GM12878 (cell line): ENCODE measurements around the gene MCOLN2. TPM values are rescaled to one million over a fixed set of nuclear protein-coding genes. Genes with fewer than 3 reads are reported as not detected.

ENCODE experiments used
- ATAC-seq: fragments of 200-7000 bp; cut with Tn5 transposase; 3 replicates; pipeline ENCODE4 v1.9.1; 2020; ENCODE audit warnings: mild to moderate bottlenecking, moderate library complexity
- BruUV-seq: library from RNA; stranded (reverse); fragments of 400-500 nt; replicated peaks from 2 replicates; lab custom pipeline; 2021; lab: Mats Ljungman, UMichigan
- CTCF ChIA-PET: fragments of 300-600 bp; sonication (Branson Sonifier 250); formaldehyde crosslinking; extraction: SDS; loops from one replicate; lab custom pipeline; 2021; ENCODE audit warnings: inconsistent platforms; lab: Yijun Ruan, JAX
- POLR2A ChIA-PET: fragments of 350-600 bp; formaldehyde crosslinking; extraction: SDS; loops from one replicate; lab custom pipeline; 2021; ENCODE audit warnings: inconsistent platforms; lab: Charles Lee
- RAD21 ChIA-PET: fragments of 300-600 bp; sonication (Branson Sonifier 250); formaldehyde crosslinking; loops from one replicate; lab custom pipeline; 2023; ENCODE audit warnings: antibody characterized with exemption; ENCODE audit not compliant: unreplicated experiment; lab: Charles Lee
- SMC1A ChIA-PET: fragments of 300-600 bp; sonication (Branson Sonifier 250); formaldehyde crosslinking; loops from one replicate; lab custom pipeline; 2023; ENCODE audit not compliant: unreplicated experiment, uncharacterized antibody; lab: Charles Lee
- DNase-seq: peaks from one replicate; pipeline ENCODE4 v3.0.0-alpha.2; 2011; ENCODE audit warnings: low read depth, low spot score
- FAIRE-seq: peaks from 3 replicates; lab custom pipeline; 2011; peaks lifted over from hg19 to GRCh38; lab: Jason Lieb, UNC
- H2AFZ ChIP-seq: 2 replicates; pipeline ENCODE4 v1.6.0; 2011; ENCODE audit warnings: low read depth, low read length, control low read depth; ENCODE audit not compliant: control insufficient read depth
- H3K27ac ChIP-seq: 2 replicates; pipeline ENCODE4 v1.5.1; 2011; ENCODE audit warnings: control low read depth; ENCODE audit not compliant: control insufficient read depth, insufficient read depth
- H3K27me3 ChIP-seq, 2 experiments: replicated peaks in 1 of 2; 2 replicates each; pipeline versions ENCODE4 v1.6.0 to v1.6.1; 2011; ENCODE audit warnings: low read length in 1 of 2; ENCODE audit not compliant: control insufficient read depth in 2 of 2, insufficient read depth in 2 of 2
- H3K36me3 ChIP-seq, 2 experiments: 2 replicates each; pipeline ENCODE4 v1.5.1; 2011; ENCODE audit warnings: low read length in 1 of 2; ENCODE audit not compliant: control insufficient read depth in 2 of 2, insufficient read depth in 2 of 2
- H3K4me1 ChIP-seq: 2 replicates; pipeline ENCODE4 v1.6.1; 2011; ENCODE audit warnings: mild to moderate bottlenecking, low read length, moderate library complexity, mixed read lengths; ENCODE audit not compliant: control insufficient read depth, insufficient read depth
- H3K4me2 ChIP-seq: 2 replicates; pipeline ENCODE4 v1.6.0; 2011; ENCODE audit warnings: control low read depth; ENCODE audit not compliant: control insufficient read depth, insufficient read depth
- H3K4me3 ChIP-seq: fragments of 200-600 bp; sonication (generic); 2 replicates; pipeline ENCODE4 v1.5.1; 2016
- H3K79me2 ChIP-seq: 2 replicates; pipeline ENCODE4 v1.6.0; 2011; ENCODE audit warnings: low read length; ENCODE audit not compliant: control insufficient read depth, insufficient read depth
- H3K9ac ChIP-seq: 2 replicates; pipeline ENCODE4 v1.8.0; 2011; ENCODE audit warnings: low read length, control low read depth, mixed read lengths; ENCODE audit not compliant: control insufficient read depth, insufficient read depth
- H3K9me3 ChIP-seq: replicated peaks from 3 replicates; pipeline ENCODE4 v1.5.1; 2011; ENCODE audit warnings: mild to moderate bottlenecking, low read length; ENCODE audit not compliant: control insufficient read depth, insufficient read depth
- H4K20me1 ChIP-seq: 2 replicates; pipeline ENCODE4 v1.6.0; 2011; ENCODE audit not compliant: control insufficient read depth, insufficient read depth
- ASH2L ChIP-seq: fragments of 300-600, 200-600 bp; sonication (generic); IDR thresholded peaks from 2 replicates; pipeline ENCODE4 v1.6.1; 2017; ENCODE audit warnings: low read depth, mild to moderate bottlenecking, borderline replicate concordance
- BMI1 ChIP-seq: fragments of 450-650 bp; IDR thresholded peaks from 2 replicates; pipeline ENCODE4 v1.6.1; 2016; ENCODE audit warnings: mild to moderate bottlenecking, moderate library complexity, borderline replicate concordance
- EGR1 ChIP-seq, 2 experiments: IDR thresholded peaks; 1 replicate in 1 of 2; 2 replicates in 1 of 2; pipeline ENCODE4 v1.6.1; 2011 to 2012; ENCODE audit warnings: low read depth in 2 of 2, low read length in 2 of 2, borderline replicate concordance in 1 of 2, mild to moderate bottlenecking in 1 of 2, moderate library complexity in 1 of 2
- MXI1 ChIP-seq: fragments of 150-350 bp; IDR thresholded peaks from 2 replicates; pipeline ENCODE4 v1.6.1; 2011; ENCODE audit warnings: low read depth, mild to moderate bottlenecking, inconsistent platforms, low read length, improper control_type of control experiment
- PAX5 ChIP-seq: IDR thresholded peaks from 2 replicates; pipeline ENCODE4 v1.6.1; 2011; ENCODE audit warnings: low read depth, low read length, borderline replicate concordance
- POLR2AphosphoS5 ChIP-seq: IDR thresholded peaks from 2 replicates; pipeline ENCODE4 v1.6.1; 2011; ENCODE audit warnings: mild to moderate bottlenecking, low read length, inconsistent platforms
- SMARCA5 ChIP-seq: fragments of 450-650 bp; IDR thresholded peaks from 2 replicates; pipeline ENCODE4 v1.6.1; 2017; ENCODE audit warnings: mild to moderate bottlenecking
- ZBTB11 ChIP-seq: fragments of 450-650 bp; formaldehyde crosslinking; IDR thresholded peaks from 2 replicates; pipeline ENCODE4 v1.5.0; 2022; ENCODE audit warnings: mild to moderate bottlenecking, missing genetic modification characterization
- ZNF274 ChIP-seq: IDR thresholded peaks from one replicate; pipeline ENCODE4 v1.8.0; 2011; ENCODE audit not compliant: insufficient read length, insufficient read depth
- WGBS: methylation state at CpG from one replicate; pipeline ENCODE4 v1.1.6; 2016; ENCODE audit warnings: low lambda C conversion rate; ENCODE audit not compliant: insufficient replicate concordance, insufficient coverage; ENCODE audit errors: missing lambda C conversion rate; 5-methylcytosine and 5-hydroxymethylcytosine counted together
- in situ Hi-C: fragments of 300-500 bp; cut with MboI; formaldehyde crosslinking; loops from 9 replicates; pipeline ENCODE4 v1.14.3; 2018; ENCODE audit warnings: mixed read lengths
- intact Hi-C: fragments of 100-400 bp; cut with micrococcal nuclease; formaldehyde crosslinking; loops from one replicate; pipeline ENCODE4 v1.14.2; 2022; ENCODE audit not compliant: unreplicated experiment
- polyA plus RNA-seq, 11 experiments: library from polyadenylated mRNA; depleted of rRNA in 4 of 11; unstranded in 6 of 11; stranded (reverse) in 5 of 11; fragments of >200 nt; fragmentation: Nextera tagmentation in 4 of 11; fragmentation: Illumina TruSeq in 1 of 11; extraction: Ambion mirVana in 4 of 11; extraction: Trizol in 1 of 11; gene quantifications; 1 replicate in 1 of 11; 2 replicates in 10 of 11; pipeline versions ENCODE4 v1.2.1 to v1.2.3, GENCODE V29; 2011 to 2016; ENCODE audit warnings: inconsistent platforms in 2 of 11, missing spikeins in 2 of 11, low read depth in 1 of 11
- total RNA-seq, 4 experiments: library from RNA; depleted of rRNA in 3 of 4; stranded (reverse); fragments of >200 nt in 3 of 4; fragmentation: Illumina TruSeq in 1 of 4; extraction: Trizol in 1 of 4; gene quantifications; 2 replicates each; pipeline versions ENCODE4 v1.2.1 to v1.2.3, GENCODE V29; 2013 to 2021

Gene MCOLN2
- total and polyA plus RNA-seq, 10 of the 15 experiments (the other 5 are each of a cell fraction or from before 2014, with no cell fraction given), result 25.9 to 233 (median 109) TPM

DNA sequence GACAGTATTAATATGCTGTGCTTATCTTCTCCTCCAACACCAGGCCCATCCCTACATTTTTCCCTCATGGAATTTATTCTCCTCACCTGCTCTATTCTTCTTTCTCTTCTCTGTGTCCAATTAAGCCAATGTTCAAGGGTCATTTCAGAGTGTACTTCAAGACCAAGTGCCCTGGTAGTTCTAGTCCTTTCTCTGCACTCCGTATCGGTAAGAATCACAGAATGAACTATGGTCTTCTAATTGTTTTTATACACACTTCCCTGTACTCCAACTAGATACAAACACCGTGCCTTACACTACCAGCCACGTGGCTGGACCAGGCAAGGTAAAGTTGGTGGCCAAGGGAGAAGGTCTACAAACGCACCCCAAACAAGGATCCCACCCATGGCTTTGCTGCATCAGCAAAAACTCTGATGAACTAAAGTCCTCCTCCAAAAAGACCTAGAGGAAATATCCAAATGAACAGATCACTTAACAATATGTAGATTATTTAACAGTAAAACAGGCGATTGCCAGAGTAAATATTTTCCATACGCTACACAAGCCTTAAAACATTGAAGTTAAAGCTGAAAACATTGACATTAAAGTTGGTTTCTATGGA lies 63.8 kb downstream of the MCOLN2 start:
- no TSS peak for BruUV-seq
- no peaks in the 10 kb centered on the region for H3K4me1 ChIP-seq
- FAIRE-seq, result no peak
- WGBS, result 85% methylated on average over 7 of the region's 7 CpGs
- in situ Hi-C loops, result no loop called here
- no peak overlapping the region for H3K4me2 ChIP-seq
- H2AFZ ChIP-seq, result no peak overlapping the region
- peaks cover 5 to 28% of the 10 kb centered on the region in 2 experiments for H3K36me3 ChIP-seq
- H3K4me3 ChIP-seq, result no peak overlapping the region
- DNase-seq, result no peak
- SMC1A ChIA-PET, result interaction anchor here (1.6 to 4.0 kb wide), 2 partner anchors 11 to 155 kb away, joined by 3 to 20 read pairs; no protein-coding TSS in a partner anchor
- intact Hi-C loops, result loop anchor here (10.0 kb wide), 2 partner anchors 308 to 998 kb away; no protein-coding TSS in a partner anchor
- no peak overlapping the region for H3K27ac ChIP-seq
- no peaks in the 10 kb centered on the region for H3K9me3 ChIP-seq
- no peaks in the 10 kb centered on the region for H4K20me1 ChIP-seq
- H3K27me3 ChIP-seq, result no peaks in the 10 kb centered on the region
- TF ChIP-seq BMI1 (no peak), EGR1 (IDR thresholded peaks at IDR 0.05; ENCODE audit: borderline replicate concordance in 1 of 2, low read depth in 2 of 2, low read length in 2 of 2) (no peak), SMARCA5 (no peak), POLR2AphosphoS5 (no peak), ZBTB11 (no peak), ASH2L (no peak), PAX5 (no peak), ZNF274 (no peak), MXI1 (no peak)
- TF ChIP-seq, all 136 proteins: peak for 0
- ChIA-PET CTCF (interaction anchor here (0.8 to 2.7 kb wide), 4 partner anchors 10 to 322 kb away, joined by 3 to 20 read pairs (median 4); no protein-coding TSS in a partner anchor), POLR2A (no interaction called here), RAD21 (interaction anchor here (1.0 kb wide), 1 partner anchor 95 kb away, joined by 5 read pairs; no protein-coding TSS in a partner anchor)
- ATAC-seq, result no peak
- no peaks in the 10 kb centered on the region; the same call in 1 of the 2 replicates for H3K79me2 ChIP-seq
- H3K9ac ChIP-seq, result no peak overlapping the region
